SK-N-DZ (cell line): ENCODE data around the gene MTUS2.
"Not testable (repeated sequence)": the region's sequence is repeated elsewhere in the genome, so short reads cannot be mapped to it uniquely, and the experiment has no call there.

Experiments used
- DNase-seq: peaks from one replicate; pipeline ENCODE4 v3.0.0-alpha.2; 2015; ENCODE audit warnings: low spot score

Gene MTUS2

DNA sequence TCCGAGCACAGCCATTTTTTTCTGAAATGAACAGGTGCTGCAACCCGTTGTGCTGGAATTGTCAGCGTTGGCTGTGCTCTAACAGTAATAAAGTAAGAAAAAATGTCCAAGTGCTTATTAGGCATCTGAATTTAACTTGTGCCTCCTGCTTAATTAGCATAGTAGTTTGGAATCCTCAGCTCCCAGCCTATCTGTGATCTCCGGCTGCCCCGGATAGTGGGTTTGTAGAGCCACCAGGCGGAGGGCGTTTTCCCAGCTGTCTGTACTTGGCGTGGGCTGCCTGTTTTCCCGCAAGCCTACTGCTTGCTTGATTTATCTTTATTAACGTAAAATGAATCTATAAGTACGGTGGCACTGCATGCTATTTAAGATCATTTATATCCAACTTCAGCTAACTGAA is 137.9 kb downstream of the MTUS2 start:
- no peak for DNase-seq

DNA sequence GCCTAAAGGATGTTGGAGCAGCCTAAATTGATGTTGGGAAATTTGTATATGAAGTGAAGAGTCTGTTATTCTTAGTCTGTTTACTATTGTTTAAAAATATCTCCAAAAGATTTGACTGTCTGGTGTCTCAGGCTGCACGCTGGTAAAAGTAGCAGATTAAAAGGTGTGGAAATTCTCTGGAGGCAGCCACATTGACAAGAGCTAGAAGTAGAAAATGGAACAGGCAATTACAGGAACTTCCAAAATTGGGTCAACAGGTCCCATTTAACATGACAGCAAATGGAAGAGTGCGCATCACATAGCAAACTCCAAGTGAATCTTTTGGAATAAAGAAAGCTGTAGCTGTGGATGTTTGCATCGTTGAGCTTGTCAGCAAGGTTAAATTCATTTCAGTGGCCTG is 138.3 kb downstream of the MTUS2 start:
- DNase-seq, result no peak

DNA sequence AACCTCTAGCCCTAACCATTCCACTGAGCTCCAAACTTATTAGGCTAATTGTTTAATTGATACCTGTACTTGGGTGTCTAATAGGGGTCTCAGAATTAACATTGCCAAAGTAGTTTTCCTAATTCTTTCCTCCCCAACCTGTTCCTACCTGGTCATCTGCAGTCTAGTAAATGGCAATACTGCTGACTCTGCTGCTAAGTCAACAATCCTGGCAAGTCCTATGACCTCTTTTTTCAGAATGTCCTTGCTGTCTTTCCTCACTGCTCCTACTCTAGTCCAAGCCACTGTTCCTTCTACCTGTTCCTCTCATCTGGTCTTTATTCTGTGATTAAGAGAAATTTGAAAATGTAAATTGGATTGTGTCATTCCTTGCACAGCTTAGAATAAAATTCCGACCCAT is 143.9 kb downstream of the MTUS2 start:
- no peak for DNase-seq

DNA sequence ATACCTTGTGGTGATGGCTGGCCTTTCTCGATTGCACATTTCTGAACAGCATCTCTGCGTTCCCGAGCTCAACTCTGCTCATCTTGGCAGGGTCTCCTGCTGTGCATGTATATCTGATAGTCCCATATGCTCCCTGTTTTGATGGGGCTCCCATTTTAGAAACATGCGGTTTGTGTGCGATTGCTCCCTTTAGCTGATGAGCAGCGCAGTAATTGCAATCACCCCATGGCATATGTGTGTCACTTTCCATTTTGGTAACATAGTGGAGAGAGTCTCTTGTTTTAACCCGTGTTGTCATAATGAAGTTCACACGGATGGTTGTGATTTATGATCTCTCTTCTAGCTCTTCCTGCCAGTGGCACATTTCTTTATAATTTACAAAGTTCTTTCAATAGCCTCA is 144.7 kb downstream of the MTUS2 start:
- DNase-seq, result no peak

DNA sequence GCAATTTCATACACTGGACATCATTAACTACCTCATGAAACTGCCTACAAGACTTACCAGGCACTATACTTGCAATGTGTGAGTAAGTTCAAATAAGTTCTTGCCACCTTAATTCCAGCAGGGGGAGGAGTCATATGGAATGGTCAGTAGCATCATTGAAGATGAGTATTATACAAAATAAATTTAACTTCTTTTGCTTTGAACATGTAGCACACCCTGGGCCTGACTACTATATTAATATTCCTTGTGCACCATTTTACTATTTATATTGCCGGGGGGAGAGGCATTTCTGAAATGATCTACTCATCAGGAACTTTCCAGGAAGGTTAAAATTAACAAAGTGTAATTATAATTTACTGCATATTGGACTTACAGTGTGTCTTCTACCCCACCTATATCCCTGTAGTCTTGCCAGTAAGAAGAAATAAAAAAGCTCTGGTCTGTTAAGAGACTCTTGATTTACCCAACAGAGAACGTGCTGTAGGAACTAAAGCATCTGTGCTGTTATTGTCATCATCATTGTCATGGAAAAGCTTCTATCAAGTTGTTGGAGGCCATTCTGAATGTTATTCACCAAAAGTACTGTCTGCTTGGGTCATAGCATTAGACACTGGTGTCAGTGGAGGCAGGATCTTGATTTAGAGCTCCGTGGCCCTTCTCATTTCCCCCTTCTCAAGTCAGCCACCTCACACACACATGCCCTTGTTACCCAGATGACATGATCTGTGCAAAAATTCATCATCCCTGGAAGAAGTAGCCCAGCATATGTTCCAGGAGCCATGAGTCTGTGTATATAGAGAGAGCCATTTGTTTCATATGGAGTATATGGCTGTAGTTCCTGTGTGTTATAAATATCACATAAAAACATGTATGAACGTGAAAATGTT is 147.1 kb downstream of the MTUS2 start:
- no peak for DNase-seq

DNA sequence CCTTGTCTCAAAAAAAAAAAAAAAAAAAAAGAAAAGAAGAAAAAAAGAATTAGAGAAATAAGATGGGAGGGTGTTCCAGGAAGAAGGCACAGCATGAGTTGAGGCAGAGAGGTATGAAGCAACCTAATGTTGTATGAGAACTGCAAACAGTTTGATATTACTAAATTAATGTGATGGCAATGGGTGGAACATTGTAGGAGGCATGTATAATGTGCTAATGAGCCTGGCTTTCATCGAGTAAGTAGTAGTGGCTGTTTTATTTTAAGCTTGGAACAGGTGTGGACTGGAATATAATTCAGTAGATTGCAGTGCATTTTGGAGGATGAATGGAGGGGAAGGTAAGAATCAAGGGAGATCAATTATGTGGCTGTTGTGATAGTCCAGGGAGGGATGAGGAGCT is 156.1 kb downstream of the MTUS2 start:
- no peak for DNase-seq

DNA sequence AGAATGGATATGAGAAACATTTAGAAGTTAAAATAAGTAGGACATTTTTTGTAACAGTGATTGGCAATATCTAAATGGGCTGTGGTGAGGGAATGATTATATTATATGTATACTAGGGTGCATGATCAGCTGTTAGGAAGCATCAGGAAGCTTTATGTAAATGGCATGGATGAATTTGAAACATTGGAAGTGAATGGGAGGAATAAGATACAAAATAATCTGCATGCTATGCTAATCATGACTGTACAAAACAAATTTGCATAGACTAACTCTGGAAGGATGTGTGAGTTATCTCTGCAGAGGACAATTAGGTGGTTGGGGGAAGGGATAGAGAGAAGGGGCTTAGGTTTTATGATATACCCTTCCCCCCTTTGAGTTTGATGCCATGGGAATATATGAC is 156.5 kb downstream of the MTUS2 start:
- no peak for DNase-seq

DNA sequence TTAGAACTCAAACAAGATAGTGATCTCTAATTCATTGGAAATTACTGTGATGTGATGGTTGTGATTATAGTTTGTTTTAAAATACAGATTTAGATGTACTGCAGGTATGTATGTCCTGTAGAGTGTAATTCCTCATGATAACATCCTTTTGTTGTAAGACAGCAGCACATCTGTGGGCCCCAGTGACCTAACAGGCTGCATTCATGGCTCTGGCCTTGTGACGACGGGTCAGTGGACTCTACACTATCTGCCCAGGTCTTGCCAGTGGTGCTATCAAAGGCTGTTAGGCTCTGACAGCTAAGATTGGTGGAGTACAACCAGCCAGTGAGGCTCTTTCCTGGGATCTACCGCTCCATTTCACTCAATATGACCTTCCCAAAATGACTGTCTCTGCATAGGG is 158.4 kb downstream of the MTUS2 start:
- no peak for DNase-seq

DNA sequence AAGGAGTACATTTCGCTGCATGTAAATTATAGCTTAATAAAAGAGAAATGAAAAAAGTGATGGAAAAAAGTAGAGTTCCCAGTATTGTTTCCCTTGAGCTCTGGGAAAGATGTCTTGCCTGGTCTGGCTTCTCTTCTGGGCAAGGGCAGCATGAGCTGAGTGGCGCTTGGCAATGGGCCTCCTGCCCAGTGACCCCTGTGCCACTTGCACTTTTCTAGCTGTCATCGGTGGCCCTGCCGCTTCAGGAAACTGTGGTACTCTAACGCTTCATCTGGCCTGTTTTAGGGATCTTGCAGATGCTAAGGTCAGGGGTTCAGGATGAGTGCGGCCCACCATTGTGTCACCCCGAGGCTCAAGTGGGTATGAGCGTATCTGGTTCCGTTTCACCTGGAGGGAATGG is 161.4 kb downstream of the MTUS2 start:
- no peak for DNase-seq

DNA sequence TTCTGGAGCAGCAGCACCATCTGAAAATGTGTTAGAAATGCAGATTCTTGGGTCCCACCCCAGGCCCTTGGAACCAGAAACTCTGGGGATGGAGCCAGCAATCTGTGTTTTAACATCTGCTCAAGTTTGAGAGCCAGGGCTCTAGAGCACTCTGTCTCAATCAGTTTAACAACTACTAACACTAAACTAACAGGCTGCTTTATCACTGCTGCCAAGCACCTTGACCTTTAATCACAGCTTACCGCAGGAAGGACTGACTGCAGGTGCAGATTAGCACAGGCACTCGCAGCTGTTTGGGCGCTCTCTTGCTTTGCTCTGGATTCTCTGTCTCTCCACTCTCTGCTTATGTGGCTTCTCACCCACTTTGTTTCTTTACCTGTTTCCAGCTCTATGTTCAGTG is 163.5 kb downstream of the MTUS2 start:
- no peak for DNase-seq

DNA sequence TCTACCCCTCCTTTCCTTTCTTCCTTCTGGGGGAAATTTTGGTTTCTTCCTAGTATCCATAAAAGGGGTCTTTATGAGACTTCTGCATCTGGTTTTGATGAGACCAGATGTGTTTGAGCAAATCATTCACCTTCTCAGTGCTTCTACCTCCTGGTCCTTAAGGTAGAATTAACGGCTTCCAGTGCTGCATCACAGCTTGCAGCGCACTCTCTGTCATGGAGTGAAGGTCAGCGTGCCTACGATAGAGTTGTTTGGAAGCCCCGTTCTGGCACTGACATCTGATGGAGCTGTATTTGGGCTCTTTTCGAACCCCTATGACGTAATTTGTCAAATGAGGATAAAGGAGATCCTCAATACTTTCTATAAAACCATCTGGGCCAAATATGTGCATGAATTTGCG is 164.2 kb downstream of the MTUS2 start:
- no peak for DNase-seq

DNA sequence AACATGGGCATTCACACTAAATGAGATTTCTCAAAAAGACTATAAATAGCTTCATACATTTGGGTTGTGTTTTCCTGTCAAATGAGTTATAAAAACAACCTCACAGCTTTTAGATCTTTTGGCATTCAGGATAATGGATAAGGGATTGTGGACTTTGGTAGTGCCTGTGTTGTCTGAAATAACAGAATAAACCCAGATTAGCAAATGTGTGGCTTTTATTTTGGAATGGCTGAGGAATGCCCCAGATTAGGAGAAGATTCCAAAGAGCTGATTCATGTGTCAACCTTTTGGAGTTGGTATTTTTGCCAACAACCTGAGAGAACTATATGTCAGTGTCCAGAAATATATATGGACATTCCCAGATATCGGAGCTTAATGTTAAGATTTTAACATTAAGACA is 164.7 kb downstream of the MTUS2 start:
- DNase-seq, result no peak

DNA sequence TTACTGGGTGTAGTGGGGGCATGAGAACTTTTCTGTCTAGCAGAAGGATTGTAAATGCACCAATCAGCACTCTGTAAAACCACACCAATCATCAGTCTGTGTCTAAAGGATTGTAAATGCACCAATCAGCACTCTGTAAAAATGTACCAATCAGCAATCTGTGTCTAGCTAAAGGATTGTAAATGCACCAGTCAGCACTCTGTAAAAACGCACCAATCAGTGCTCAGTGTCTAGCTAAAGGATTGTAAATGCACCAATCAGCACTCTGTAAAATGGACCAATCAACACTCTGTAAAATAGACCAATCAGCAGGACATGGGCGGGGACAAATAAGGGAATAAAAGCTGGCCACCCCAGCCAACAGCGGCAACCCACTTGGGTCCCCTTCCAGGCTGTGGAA is 170.2 kb downstream of the MTUS2 start:
- DNase-seq, result not testable (repeated sequence)

DNA sequence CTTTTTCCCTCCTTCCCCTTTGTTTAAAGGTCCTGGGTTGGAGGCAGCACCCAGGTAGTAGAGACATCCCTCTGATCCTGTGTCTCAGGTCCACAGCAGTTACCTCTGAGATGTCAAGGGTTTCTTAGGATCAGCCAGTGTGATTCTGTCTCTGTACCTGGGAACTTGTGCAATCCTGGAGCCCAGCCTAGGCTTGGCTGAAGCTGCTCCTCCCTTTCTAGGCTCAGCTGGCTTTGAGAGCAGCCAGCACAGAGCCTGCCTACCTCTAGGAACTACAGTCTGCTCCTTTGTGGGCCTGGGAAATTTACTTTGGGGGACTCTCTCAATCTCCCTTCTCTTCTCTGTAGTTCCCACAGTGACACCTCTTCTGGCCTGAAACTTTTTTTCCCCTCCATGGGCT is 171.6 kb downstream of the MTUS2 start:
- no peak for DNase-seq

DNA sequence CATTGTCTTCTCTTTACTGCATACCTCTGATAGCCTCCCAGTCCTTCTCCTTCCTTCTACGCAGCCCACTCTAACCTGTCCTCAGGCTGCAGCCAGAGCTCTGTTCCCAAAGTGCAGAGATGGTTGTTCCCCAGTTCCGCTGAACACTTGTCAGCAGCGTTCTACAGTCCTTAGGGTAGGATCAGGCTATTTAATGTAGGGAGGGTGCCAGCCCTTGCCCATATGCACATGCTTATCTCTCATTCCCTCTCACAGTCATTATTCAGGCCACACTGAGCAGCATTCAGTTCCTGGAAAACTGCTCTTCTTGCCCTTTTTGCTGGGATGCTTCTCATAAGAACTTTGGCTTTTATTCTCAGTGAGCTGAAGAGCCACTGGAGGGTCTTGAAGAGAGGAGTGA is 180.7 kb downstream of the MTUS2 start:
- DNase-seq, result no peak

DNA sequence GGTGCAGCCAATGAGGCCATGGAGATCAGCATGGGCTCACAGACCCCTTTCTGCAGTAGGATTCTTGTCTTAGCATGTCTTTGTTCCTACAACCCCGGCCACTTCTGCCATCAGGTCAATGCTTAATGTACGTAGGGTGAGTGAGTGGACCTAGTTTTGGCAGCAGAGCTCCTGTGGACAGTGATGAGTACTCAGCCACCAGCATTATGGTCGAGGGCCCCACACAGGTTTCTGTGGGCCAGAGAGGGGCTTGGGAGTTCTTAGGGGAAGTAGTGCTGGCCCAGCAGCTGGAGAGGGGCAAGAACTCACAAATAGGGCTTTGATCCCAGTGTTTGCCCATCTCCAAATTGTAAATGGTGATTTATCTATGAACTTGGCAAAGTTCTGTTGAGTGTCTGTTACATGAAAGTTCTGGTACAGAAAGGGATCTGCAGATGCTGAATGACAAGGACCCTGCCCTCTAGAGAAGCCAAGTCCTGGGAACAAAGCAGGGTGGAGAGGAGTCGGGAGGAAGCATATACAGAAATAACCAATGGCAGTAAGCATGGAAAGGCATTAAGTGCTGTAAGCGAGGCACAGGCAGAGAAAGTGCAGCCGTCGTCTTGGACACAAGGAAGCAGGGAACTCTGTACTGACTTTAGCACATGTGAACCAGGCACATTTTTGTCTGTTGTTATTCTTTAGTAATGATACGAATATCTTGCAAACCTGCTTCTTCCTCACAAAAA is 185.1 kb downstream of the MTUS2 start:
- no peak for DNase-seq

DNA sequence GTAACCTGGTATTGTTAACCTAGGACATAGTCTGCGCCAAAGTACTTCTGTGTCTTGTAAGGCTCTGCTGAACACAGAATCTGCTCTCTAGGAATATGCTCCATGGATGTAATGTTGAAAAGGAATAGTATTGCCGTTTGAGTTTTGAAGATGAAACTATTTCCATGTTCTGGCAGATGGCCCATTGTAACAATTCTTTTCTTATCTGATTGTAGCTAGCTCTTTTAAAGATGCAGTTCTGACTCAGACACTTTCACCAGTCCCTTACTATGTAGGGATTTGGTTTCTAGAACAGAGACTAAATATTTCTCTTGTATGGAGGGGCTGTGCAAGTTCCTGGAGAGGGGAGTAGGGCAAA is 185.6 kb downstream of the MTUS2 start:
- DNase-seq, result no peak

DNA sequence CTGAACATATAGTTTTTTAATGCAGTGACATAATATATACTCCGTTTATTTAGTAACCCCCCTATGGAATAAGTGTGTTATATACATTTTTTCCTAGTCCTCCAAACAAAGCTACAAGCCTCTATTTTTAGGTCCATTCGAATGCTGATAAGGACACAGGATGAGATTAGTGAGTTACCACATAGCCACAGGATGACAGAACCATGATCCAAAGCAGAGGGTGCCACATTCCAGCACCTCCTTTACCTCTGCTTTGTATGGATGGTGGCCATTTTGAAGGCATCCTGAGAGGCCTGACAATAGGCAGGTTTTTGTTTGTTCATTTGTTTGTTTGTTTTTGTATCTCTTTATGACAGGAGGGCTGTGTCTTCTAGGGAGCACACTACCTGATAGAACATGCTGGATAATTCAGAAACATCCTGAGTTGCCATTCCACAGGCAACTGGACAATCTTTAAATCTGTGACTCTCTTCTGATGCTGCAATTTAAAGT is 186.3 kb downstream of the MTUS2 start:
- no peak for DNase-seq

DNA sequence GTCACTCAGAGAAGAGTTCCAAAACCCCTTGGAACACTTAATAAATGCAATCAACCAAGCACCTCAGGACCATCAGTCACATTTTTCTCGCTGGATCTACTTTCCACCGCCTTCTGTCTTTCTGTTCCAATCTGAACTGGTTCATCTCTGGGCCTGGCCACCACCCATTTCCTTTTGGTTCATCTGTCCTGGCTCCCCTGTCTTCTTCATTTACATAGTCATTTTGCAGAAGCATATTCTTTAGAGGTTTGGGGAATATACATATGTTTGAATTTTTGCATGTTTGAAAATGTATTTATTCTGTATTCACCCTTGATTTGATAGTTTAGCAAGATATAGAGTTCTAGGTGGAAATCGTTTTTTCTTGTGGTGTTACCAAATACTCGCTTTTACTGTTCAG is 188.2 kb downstream of the MTUS2 start:
- no peak for DNase-seq

DNA sequence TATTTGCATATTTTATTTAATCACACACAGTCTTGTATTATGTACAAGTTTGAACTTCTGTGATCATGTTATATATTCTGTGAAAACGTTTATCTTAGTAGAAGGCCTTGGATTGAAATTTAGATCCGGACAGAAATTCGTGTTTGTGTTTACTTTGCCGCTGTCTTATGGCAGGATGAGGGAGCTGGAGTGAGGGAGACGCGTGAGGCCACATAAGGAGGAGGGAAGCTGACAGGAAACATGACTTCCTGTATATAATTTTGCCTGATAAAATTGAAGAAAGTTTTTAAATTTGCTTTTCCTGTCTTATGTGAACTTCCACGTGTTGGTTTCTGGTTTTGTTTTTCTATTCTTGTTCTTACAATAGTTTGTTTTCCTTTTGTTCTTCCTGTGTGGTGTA is 200.2 kb downstream of the MTUS2 start:
- DNase-seq, result no peak

DNA sequence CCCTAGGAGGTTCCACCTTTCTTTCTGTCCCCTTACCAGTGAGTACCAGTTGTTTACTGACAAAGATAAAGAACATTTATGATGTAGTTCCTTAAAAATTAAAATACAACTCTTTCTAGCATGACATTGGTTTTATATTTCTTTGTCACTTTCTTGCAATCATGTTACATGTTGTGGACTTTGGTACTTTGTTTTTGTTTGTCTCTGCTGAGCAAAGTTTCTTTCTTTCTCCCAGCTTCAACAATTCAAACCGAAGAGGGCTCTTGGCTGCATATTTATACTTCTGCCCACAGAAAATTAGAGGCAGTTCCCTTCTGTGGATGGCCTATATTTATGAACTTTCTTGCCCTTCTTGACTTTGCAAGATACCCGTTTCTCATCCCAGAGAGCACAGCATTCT is 201.2 kb downstream of the MTUS2 start:
- DNase-seq, result no peak

DNA sequence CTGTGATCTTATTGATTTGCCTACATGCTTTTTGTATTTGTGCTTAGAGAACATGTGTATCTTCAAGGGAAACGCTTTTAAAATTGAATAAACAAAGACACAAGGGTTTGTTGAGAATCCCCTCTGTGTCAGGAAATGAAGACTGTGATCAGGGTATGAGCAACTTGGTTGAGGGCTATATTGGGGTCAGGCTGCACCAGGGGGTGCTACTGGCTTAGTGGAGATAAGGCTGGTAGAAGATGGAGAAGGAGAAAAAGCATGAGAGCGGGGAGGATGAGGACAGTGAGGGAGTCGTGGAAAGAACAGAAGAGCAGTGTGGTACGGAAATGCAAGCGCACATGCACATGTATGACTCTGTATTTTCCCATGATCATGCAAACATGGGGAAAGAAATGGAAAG is 201.6 kb downstream of the MTUS2 start:
- no peak for DNase-seq

DNA sequence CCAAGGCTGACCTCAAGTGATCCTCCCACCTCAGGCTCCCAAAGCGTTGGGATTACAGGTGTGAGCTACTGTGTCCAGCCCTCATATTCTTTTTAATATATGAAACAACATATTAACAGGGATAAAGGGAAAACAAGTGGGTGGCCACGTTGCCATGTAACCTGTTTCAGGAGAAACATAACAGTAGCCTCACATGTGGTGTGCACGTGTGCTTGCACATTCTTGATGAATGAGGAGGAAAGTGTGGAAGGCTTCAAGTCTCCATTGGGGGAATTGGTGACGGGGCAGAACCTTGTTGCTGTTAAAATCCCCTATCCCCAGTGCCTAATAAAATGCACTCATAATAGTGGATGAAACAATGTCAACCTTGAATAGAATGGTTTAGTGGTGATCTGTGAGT is 202.3 kb downstream of the MTUS2 start:
- no peak for DNase-seq
